SKM-1 (cell line): ENCODE results near the gene CLTCL1.

ENCODE experiments used
- DNase-seq: peaks from one replicate; lab custom pipeline; 2025; ENCODE audit not compliant: unreplicated experiment; lab: John Stamatoyannopoulos, UW

The CLTCL1 gene

GRCh38 chr22:19197997-19198865 is 93.3 kb downstream of the CLTCL1 start:
- no peak for DNase-seq

- no peak for DNase-seq
Observed at GRCh38 chr22:19196841-19197612, 94.5 kb downstream of the CLTCL1 start.

GRCh38 chr22:19195796-19196731 is 95.5 kb downstream of the CLTCL1 start:
- DNase-seq: no peak

GRCh38 chr22:19194766-19195536 is 96.6 kb downstream of the CLTCL1 start:
- no peak for DNase-seq

GRCh38 chr22:19193879-19194278 is 97.6 kb downstream of the CLTCL1 start:
- no peak for DNase-seq

GRCh38 chr22:19187716-19188563 is 103.6 kb downstream of the CLTCL1 start:
- DNase-seq: no peak

GRCh38 chr22:19184276-19184997 is 107.1 kb downstream of the CLTCL1 start:
- no peak for DNase-seq

- DNase-seq: no peak
Observed at GRCh38 chr22:19183216-19183615, 108.3 kb downstream of the CLTCL1 start.

GRCh38 chr22:19182472-19183157 is 108.9 kb downstream of the CLTCL1 start:
- no peak for DNase-seq

GRCh38 chr22:19181786-19182471 is 109.6 kb downstream of the CLTCL1 start:
- DNase-seq: no peak

- no peak for DNase-seq
Observed at GRCh38 chr22:19180740-19181410, 110.6 kb downstream of the CLTCL1 start.

- no peak for DNase-seq
Observed at GRCh38 chr22:19180234-19180633, 111.3 kb downstream of the CLTCL1 start.

GRCh38 chr22:19179497-19180048 is 111.9 kb downstream of the CLTCL1 start:
- DNase-seq: peak; percentile 66

- DNase-seq: peak; percentile 66
Observed at GRCh38 chr22:19178657-19179496, 112.6 kb downstream of the CLTCL1 start, which contains the start of gene SLC25A1. SLC25A1 (minus strand) TSS chr22:19178736; CDS start chr22:19178673, 63 bp downstream.

- no peak for DNase-seq
Observed at GRCh38 chr22:19178065-19178656, 113.4 kb downstream of the CLTCL1 start.
